Gastrocnemius medialis (tissue), 4 donors: ENCODE results near the gene AHRR.

ENCODE experiments used
- POLR2A ChIP-seq, 2 donors: fragments of 450-650 bp; IDR thresholded peaks; one replicate each; pipeline ENCODE4 v1.6.1; 2017; ENCODE audit warnings: antibody characterized with exemption in 2 of 2, mild to moderate bottlenecking in 2 of 2, moderate library complexity in 2 of 2
- TF ChIP-seq, protein P1 (sequence below), 5 experiments: fragments of 450-650 bp in 3 of 5; fragments of 200-600 bp in 2 of 5; sonication (generic) in 2 of 5; IDR thresholded peaks in 4 of 5; conservative IDR thresholded peaks in 1 of 5; 1 replicate in 4 of 5; 2 replicates in 1 of 5; pipeline ENCODE4 v1.5.1; 2016 to 2019; ENCODE audit warnings: antibody characterized with exemption in 5 of 5, mild to moderate bottlenecking in 3 of 5, moderate library complexity in 3 of 5

DNA sequence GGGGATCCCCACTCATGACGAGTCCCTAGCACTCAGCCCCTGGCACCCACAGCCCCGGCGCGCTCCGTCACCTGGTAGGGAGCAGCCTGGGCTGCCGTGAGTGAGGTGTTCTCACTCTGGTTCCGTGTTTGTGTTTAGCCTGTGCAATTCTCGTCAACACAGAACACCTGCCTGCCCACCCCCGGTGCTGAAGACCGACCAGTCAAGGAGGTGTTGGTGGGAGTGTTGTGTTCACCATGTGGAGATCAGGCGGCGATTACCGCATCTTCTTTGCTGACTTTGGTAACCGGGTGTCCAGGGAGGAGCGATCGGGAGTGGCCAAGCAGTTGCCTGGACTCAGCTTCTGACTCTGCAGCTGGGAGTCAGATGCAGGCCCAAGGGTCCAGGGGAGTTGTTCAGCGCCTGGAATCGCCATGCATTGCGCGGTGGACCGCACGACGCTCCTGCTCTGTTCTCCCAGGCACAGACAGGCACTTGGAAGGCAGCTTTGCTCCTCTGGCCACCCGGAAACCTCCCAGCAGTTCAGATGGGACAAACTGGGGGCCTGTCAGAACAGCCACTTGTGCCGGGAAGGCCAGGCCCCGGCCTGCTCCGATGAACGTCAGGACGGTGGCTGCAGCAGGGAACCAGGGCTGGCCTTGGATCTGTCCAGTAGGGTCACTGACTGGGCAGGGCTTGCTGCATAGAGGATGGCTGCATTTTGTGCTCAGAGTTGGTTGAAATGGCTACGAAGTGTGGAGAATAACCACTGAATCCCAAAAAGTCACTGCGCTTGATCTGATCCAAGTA is 149.6 kb downstream of the AHRR start:
- TF ChIP-seq, protein P1, sequence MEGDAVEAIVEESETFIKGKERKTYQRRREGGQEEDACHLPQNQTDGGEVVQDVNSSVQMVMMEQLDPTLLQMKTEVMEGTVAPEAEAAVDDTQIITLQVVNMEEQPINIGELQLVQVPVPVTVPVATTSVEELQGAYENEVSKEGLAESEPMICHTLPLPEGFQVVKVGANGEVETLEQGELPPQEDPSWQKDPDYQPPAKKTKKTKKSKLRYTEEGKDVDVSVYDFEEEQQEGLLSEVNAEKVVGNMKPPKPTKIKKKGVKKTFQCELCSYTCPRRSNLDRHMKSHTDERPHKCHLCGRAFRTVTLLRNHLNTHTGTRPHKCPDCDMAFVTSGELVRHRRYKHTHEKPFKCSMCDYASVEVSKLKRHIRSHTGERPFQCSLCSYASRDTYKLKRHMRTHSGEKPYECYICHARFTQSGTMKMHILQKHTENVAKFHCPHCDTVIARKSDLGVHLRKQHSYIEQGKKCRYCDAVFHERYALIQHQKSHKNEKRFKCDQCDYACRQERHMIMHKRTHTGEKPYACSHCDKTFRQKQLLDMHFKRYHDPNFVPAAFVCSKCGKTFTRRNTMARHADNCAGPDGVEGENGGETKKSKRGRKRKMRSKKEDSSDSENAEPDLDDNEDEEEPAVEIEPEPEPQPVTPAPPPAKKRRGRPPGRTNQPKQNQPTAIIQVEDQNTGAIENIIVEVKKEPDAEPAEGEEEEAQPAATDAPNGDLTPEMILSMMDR (IDR thresholded peaks at IDR 0.05 in 4 of 5, conservative IDR thresholded peaks at IDR 0.05 in 1 of 5): no peak
- TF ChIP-seq POLR2A (IDR thresholded peaks at IDR 0.05): no peak
